ENCODE results near the gene CDC42EP5.
A peak's percentile ranks its signal among the peaks of the same experiment; 100 is the strongest.

Gene CDC42EP5

GRCh38 chr19:54458648-54459281, 14.3 kb downstream of the CDC42EP5 start:
- no peak overlapping the region for H3K27ac ChIP-seq (replicated peaks)
- DNase-seq (ENCODE audit: low read depth in 1 of 2, low spot score in 1 of 2), result no peak
- no peak overlapping the region for H3K4me3 ChIP-seq (replicated peaks; ENCODE audit: insufficient read depth, low read length)
- TF ChIP-seq REST (IDR thresholded peaks at IDR 0.05; ENCODE audit: insufficient replicate concordance, low read depth) (no peak), SPI1 (IDR thresholded peaks at IDR 0.05; ENCODE audit: borderline replicate concordance, low read depth) (no peak)
- no peaks in the 10 kb centered on the region for H3K27me3 ChIP-seq (ENCODE audit: insufficient read depth, poor library complexity, severe bottlenecking)

GRCh38 chr19:54457773-54458647, 15.1 kb downstream of the CDC42EP5 start:
- TF ChIP-seq GABPA (IDR thresholded peaks at IDR 0.05; ENCODE audit: low read depth), result no peak
- no peak for TF ChIP-seq SPI1 (IDR thresholded peaks at IDR 0.05; ENCODE audit: borderline replicate concordance, low read depth)
- TF ChIP-seq CTCF (IDR thresholded peaks at IDR 0.05; ENCODE audit: insufficient read depth, low read length), result no peak
- no peak for TF ChIP-seq REST (IDR thresholded peaks at IDR 0.05; ENCODE audit: insufficient replicate concordance, low read depth)
- TF ChIP-seq POLR2AphosphoS5 (IDR thresholded peaks at IDR 0.05; ENCODE audit: low read depth), result no peak
- no peak for DNase-seq (ENCODE audit: low read depth in 1 of 2, low spot score in 1 of 2)
- Histone ChIP-seq H3K27me3 (ENCODE audit: insufficient read depth, poor library complexity, severe bottlenecking) (no peaks in the 10 kb centered on the region), H3K27ac (replicated peaks) (no peak overlapping the region), H3K4me3 (replicated peaks; ENCODE audit: insufficient read depth, low read length) (no peak overlapping the region)

GRCh38 chr19:54456423-54457373, 16.4 kb downstream of the CDC42EP5 start:
- Histone ChIP-seq H3K27me3 (ENCODE audit: insufficient read depth, poor library complexity, severe bottlenecking) (no peaks in the 10 kb centered on the region), H3K27ac (replicated peaks) (0 out of 2 replicates have a peak overlapping the region, but pooled peaks have one; percentile 3), H3K4me3 (replicated peaks; ENCODE audit: insufficient read depth, low read length) (no peak overlapping the region)
- no peak for TF ChIP-seq CTCF (IDR thresholded peaks at IDR 0.05; ENCODE audit: insufficient read depth, low read length)
- no peak for TF ChIP-seq GABPA (IDR thresholded peaks at IDR 0.05; ENCODE audit: low read depth)
- TF ChIP-seq SPI1 (IDR thresholded peaks at IDR 0.05; ENCODE audit: borderline replicate concordance, low read depth), result no peak
- no peak for TF ChIP-seq REST (IDR thresholded peaks at IDR 0.05; ENCODE audit: insufficient replicate concordance, low read depth)
- no peak for TF ChIP-seq POLR2AphosphoS5 (IDR thresholded peaks at IDR 0.05; ENCODE audit: low read depth)
- DNase-seq (ENCODE audit: low read depth in 1 of 2, low spot score in 1 of 2), result no peak

Measured in HL-60 (cell line).